HL-60 (cell line): ENCODE measurements around the gene PLCB1.

Source experiments
- DNase-seq, 2 experiments: peaks; one replicate each; pipeline ENCODE4 v3.0.0-alpha.2; 2010 to 2020; ENCODE audit warnings: low read depth in 1 of 2, low spot score in 1 of 2
- H3K27ac ChIP-seq: fragments of 250-450 bp; sonication (Bioruptor Pico); replicated peaks from 2 replicates; pipeline ENCODE4 v1.5.1; 2020; ENCODE audit warnings: mild to moderate bottlenecking, moderate library complexity
- H3K27me3 ChIP-seq: fragments of 250-450 bp; sonication (Bioruptor Pico); 2 replicates; pipeline ENCODE4 v1.5.1; 2021; ENCODE audit warnings: mild to moderate bottlenecking, moderate library complexity; ENCODE audit not compliant: insufficient read depth, poor library complexity, severe bottlenecking
- H3K4me3 ChIP-seq: replicated peaks from 2 replicates; pipeline ENCODE4 v1.5.1; 2011; ENCODE audit warnings: mild to moderate bottlenecking, control low read depth, low read length; ENCODE audit not compliant: insufficient read depth
- GABPA ChIP-seq: IDR thresholded peaks from 2 replicates; pipeline ENCODE4 v1.6.1; 2012; ENCODE audit warnings: low read depth
- POLR2AphosphoS5 ChIP-seq: IDR thresholded peaks from 2 replicates; pipeline ENCODE4 v1.6.1; 2012; ENCODE audit warnings: low read depth
- SPI1 ChIP-seq: IDR thresholded peaks from 2 replicates; pipeline ENCODE4 v1.6.1; 2012; ENCODE audit warnings: low read depth, mild to moderate bottlenecking, borderline replicate concordance
- TF ChIP-seq, protein P1 (sequence below): IDR thresholded peaks from one replicate; pipeline ENCODE4 v1.5.1; 2011; ENCODE audit warnings: low read length, control low read depth, inconsistent platforms; ENCODE audit not compliant: insufficient read depth
- TF ChIP-seq, protein P2 (sequence below): IDR thresholded peaks from 2 replicates; pipeline ENCODE4 v1.6.1; 2012; ENCODE audit warnings: low read depth; ENCODE audit not compliant: insufficient replicate concordance

Gene PLCB1

DNA sequence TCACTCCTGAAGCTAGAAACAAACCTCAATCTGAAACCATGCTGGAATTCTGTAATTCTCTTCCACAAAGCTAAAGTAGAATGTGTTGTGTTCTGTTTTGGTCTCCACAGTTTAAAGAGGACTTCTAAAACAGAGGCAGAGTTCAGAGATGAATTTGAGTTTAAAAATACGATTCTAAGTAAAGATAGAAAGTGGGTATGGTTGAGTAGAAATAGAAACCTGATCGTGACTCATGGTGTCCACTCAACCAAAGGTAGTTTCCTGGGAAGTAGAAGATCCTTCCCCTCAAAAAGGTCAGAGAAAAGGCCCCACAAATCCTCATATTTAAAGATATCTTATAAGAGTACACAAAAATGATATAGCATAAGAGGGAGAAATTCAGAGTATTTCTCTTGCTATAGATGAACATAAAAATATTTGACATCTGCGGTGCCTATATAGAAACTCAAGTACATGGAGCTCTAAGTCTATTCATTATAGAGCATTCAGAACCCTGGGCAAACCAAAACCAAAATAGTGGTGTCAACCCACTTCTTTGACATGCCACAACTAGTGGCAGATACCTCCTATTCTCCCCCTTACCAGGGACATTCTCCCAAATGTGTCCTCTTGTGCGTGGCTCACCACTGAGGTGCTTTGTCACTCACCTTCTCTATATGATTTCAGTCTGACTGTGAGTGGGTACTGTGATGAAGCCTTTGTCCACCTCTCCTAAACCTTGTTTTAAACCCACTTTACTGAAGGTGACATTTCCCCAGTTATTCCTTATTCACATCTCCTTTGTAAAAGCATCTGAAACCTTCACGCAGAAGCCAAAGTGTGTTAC, 84.5 kb downstream of the PLCB1 start:
- Histone ChIP-seq H3K27ac (no peak overlapping the region), H3K27me3 (no peaks in the 10 kb centered on the region), H3K4me3 (no peak overlapping the region)
- DNase-seq, result no peak
- TF ChIP-seq POLR2AphosphoS5, result no peak
- no peak for TF ChIP-seq SPI1
- TF ChIP-seq, protein P1, sequence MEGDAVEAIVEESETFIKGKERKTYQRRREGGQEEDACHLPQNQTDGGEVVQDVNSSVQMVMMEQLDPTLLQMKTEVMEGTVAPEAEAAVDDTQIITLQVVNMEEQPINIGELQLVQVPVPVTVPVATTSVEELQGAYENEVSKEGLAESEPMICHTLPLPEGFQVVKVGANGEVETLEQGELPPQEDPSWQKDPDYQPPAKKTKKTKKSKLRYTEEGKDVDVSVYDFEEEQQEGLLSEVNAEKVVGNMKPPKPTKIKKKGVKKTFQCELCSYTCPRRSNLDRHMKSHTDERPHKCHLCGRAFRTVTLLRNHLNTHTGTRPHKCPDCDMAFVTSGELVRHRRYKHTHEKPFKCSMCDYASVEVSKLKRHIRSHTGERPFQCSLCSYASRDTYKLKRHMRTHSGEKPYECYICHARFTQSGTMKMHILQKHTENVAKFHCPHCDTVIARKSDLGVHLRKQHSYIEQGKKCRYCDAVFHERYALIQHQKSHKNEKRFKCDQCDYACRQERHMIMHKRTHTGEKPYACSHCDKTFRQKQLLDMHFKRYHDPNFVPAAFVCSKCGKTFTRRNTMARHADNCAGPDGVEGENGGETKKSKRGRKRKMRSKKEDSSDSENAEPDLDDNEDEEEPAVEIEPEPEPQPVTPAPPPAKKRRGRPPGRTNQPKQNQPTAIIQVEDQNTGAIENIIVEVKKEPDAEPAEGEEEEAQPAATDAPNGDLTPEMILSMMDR, result no peak
- TF ChIP-seq, protein P2, sequence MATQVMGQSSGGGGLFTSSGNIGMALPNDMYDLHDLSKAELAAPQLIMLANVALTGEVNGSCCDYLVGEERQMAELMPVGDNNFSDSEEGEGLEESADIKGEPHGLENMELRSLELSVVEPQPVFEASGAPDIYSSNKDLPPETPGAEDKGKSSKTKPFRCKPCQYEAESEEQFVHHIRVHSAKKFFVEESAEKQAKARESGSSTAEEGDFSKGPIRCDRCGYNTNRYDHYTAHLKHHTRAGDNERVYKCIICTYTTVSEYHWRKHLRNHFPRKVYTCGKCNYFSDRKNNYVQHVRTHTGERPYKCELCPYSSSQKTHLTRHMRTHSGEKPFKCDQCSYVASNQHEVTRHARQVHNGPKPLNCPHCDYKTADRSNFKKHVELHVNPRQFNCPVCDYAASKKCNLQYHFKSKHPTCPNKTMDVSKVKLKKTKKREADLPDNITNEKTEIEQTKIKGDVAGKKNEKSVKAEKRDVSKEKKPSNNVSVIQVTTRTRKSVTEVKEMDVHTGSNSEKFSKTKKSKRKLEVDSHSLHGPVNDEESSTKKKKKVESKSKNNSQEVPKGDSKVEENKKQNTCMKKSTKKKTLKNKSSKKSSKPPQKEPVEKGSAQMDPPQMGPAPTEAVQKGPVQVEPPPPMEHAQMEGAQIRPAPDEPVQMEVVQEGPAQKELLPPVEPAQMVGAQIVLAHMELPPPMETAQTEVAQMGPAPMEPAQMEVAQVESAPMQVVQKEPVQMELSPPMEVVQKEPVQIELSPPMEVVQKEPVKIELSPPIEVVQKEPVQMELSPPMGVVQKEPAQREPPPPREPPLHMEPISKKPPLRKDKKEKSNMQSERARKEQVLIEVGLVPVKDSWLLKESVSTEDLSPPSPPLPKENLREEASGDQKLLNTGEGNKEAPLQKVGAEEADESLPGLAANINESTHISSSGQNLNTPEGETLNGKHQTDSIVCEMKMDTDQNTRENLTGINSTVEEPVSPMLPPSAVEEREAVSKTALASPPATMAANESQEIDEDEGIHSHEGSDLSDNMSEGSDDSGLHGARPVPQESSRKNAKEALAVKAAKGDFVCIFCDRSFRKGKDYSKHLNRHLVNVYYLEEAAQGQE, result no peak
- no peak for TF ChIP-seq GABPA

DNA sequence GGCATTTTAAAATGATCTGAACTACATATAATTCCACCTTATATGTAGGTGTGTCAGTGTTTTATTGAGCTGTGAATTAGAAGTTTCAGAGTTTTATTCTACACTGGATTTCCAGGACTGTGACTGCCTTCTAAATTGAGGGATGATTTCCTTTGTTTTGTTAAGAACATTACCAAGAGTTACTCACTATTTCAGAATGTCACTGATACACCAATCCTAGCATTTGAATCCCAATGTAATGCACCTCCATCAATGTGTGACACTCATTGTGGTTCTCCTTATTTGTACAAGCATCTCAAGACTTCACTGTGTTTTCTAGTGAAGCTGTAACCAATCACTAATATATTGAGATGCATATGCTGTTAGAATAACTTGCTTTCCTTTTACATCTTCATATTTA, 86.8 kb downstream of the PLCB1 start:
- H3K27ac ChIP-seq, result no peak overlapping the region
- no peak overlapping the region for H3K4me3 ChIP-seq
- DNase-seq, result no peak
- no peak for TF ChIP-seq POLR2AphosphoS5
- TF ChIP-seq, protein P1, result no peak
- TF ChIP-seq, protein P2, result no peak
- no peaks in the 10 kb centered on the region for H3K27me3 ChIP-seq

DNA sequence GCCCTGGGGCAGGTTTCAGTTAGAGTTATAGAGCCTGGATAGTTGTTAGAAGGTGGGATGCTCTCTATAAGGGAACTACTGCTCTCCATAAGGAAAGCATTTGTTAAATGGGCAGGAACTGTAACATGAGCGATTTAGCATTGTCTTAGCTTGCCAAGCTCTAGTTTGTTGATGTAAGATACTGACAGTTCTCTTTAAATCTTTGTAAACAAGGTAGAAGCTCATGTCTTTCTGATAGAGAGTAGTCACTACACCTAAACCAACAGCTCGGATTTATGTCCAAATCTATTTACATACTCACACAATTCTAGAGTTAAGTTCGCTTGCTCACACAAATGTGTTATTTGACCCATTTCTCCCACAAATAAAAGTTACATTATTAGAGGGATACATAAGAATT, 87.3 kb downstream of the PLCB1 start:
- Histone ChIP-seq H3K27ac (no peak overlapping the region), H3K27me3 (no peaks in the 10 kb centered on the region), H3K4me3 (no peak overlapping the region)
- no peak for DNase-seq
- TF ChIP-seq, protein P1, result no peak

DNA sequence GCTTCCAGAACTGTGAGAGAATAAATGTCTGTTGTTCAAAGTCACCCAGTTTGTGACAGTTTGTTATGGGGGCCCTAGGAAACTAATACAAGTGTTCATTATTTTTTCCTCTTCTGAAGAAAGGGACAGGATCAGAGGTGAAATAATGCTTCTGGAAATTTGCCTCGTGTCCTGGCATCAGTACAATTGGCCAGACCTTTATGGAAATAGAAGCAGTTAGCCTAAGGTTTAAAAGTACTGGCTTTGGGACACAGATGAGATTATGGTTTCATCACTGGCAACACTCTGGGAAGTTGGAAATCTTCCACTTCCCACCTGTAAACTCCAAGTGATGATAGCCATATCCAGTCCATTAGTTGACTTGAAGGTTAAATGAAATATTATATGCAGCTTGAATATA, 88.7 kb downstream of the PLCB1 start:
- TF ChIP-seq GABPA (no peak), SPI1 (no peak), POLR2AphosphoS5 (no peak)
- TF ChIP-seq, protein P1, result no peak
- TF ChIP-seq, protein P2, result no peak
- Histone ChIP-seq H3K4me3 (no peak overlapping the region), H3K27me3 (no peaks in the 10 kb centered on the region), H3K27ac (no peak overlapping the region)
- DNase-seq, result no peak
